ENCODE data around the gene RAVER1.

DNA sequence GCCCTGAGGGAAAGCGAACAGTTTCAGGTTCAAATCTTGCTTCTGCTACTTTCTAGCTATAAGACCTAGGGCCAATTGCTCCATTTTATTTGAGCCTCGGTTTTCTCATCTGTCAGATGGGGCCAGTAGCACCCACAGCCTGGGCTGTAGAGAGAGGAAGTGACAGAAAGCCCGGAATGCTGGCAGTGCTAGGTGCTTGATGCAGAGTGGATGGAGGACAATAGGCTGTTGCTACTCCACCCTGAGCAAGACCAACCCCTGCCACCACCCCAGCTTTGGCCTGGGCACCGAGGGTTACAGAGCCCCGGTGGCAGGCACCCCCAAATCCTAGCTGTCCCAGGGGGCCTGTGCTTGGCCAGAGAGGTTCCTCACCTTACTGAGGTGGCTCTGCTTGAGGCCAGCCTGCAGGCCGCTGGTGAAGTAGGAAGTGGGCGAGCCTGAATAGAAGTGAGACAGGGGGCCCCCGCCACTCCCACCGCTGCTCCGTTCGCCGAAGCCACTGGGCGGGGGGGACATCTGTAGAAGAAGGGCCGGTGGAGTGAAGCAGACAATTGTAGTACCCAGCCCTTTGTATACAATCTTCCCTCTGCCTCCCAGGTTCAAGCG is 15.4 kb downstream of the RAVER1 start:
- no peak for TF ChIP-seq CTCF (IDR thresholded peaks at IDR 0.05)
- no peak for TF ChIP-seq POLR2AphosphoS5 (IDR thresholded peaks at IDR 0.05; ENCODE audit: insufficient read depth in 1 of 2, low read depth in 1 of 2)

Measured in vagina (tissue), 2 donors.